Lower lobe of right lung (tissue), 2 donors: ENCODE results near the gene NANOGP8. TPM values are rescaled to one million over a fixed set of nuclear protein-coding genes. Genes with fewer than 3 reads are reported as not detected.

Source experiments
- ATAC-seq, 2 donors: fragments of 200-7000 bp; cut with Tn5 transposase; one replicate each; pipeline ENCODE4 v1.9.1; 2020 to 2022; ENCODE audit warnings: mild to moderate bottlenecking in 2 of 2, moderate library complexity in 2 of 2
- DNase-seq: peaks from one replicate; pipeline ENCODE4 v3.0.0-alpha.2; 2020
- H3K27ac ChIP-seq: fragments of 200-600 bp; one replicate; pipeline ENCODE4 v1.8.0; 2022
- H3K27me3 ChIP-seq: fragments of 200-600 bp; one replicate; pipeline ENCODE4 v1.8.0; 2022; ENCODE audit warnings: low read depth
- H3K36me3 ChIP-seq: fragments of 200-600 bp; one replicate; pipeline ENCODE4 v1.8.0; 2022; ENCODE audit warnings: mild to moderate bottlenecking
- H3K4me1 ChIP-seq: fragments of 200-600 bp; one replicate; pipeline ENCODE4 v1.8.0; 2022
- H3K4me3 ChIP-seq: fragments of 200-600 bp; one replicate; pipeline ENCODE4 v1.8.0; 2022; ENCODE audit warnings: mild to moderate bottlenecking
- H3K9me3 ChIP-seq: fragments of 200-600 bp; one replicate; pipeline ENCODE4 v1.8.0; 2022
- CTCF ChIP-seq: fragments of 200-600 bp; IDR thresholded peaks from one replicate; pipeline ENCODE4 v1.8.0; 2022; ENCODE audit warnings: antibody characterized with exemption, mild to moderate bottlenecking
- intact Hi-C: fragments of 100-400 bp; cut with DNase I; formaldehyde crosslinking; loops from one replicate; pipeline ENCODE4 v1.11.0; 2022
- total RNA-seq: library from RNA; stranded (reverse); fragmentation: NEBNext Ultra II Directional; extraction: Animal tissue kit (Norgen Biotek cat#: 25700); gene quantifications from one replicate; pipeline ENCODE4 v1.2.1, GENCODE V29; 2021
- donor health status: DM: no; HTN: yes; CAD: no; lungs with severe emphysema.

NANOGP8 gene
- total RNA-seq, 1 donor from 2014 or later, result 0.59 TPM

DNA sequence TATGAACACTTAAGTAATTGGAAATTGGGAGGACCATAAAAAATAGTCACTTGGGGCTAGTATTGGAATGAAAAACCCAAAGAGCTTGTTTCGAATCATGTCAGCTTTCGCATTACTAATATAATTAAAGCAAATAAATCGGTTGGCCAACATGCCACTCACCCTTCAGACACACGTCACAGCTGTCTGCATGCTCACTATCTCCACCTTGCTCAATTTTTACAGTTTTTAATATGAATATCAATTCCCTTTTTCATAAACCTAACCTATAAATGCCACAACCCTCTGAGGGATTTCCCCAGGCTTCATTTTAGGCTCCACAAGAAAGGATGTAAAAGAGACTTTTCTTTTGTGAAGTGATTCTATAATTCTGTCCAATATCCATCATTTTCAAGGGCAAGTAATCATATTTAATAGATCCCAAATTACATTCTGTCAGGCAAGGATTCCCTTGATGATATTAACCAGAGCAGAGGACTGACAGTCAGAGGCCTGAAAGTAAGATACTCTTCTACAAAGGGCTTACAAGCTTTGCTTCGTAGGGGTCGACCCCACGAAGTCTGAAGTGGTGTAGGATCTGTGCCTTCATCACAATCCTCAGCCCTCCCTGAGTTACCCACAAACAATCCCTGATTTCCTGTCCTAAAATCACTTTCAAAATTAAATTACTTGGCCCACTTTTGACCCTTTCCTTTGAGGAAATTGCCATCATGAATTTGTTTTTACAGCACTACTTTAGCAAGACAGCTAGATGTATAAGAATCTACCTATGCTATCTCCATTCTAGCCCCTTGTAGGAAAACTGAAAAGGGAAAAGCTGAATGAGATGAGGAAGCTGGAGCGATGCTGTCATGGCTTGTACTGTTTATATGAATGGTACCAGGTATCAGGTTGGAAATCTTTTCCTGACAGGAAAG, 44.5 kb downstream of the NANOGP8 start:
- intact Hi-C loops, result no loop called here
- Histone ChIP-seq H3K36me3 (no peaks in the 10 kb centered on the region), H3K27ac (no peak overlapping the region), H3K27me3 (no peaks in the 10 kb centered on the region), H3K4me1 (no peaks in the 10 kb centered on the region), H3K9me3 (no peaks in the 10 kb centered on the region), H3K4me3 (no peak overlapping the region)
- DNase-seq, result no peak
- no peak for TF ChIP-seq CTCF
- ATAC-seq, result no peak

DNA sequence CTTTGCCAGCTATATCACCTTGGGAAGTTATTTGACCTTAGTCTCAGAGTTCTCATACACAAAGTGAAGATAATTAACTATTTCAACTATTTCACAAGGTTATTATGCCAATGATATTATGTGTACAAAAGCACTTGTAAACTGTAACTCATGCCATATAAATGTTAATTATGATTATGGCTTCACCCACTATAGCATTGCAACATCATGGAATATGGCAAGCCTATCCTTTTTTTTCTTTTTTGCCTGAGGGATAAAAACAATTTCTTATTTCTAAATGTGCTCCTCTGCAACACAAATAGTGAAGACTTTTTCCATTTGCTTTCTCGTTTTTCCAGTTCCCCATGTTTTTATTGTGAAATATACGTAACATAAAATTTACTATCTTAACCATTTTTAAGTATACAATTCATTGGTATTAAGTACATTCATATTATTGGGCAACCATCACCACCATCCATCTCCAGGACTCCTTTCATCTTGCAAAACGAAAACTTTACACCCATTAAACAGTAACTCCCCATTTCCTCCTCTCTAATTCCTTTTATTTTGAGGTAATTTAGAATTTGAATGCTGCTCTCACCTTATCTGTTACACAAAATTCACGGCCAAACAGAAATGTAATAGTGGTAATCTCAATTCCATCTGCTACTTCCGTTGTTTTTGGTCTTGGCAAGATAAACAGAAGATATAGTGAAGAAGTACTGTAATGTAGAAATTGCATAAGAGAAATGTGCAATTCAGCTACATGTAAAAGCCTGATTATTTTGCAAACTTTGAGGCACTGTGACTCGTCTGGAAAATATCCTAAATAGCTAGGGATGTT, 46.3 kb downstream of the NANOGP8 start:
- no peak overlapping the region for H3K4me3 ChIP-seq
- intact Hi-C loops, result no loop called here
- no peak for ATAC-seq
- no peak for DNase-seq
- H3K27me3 ChIP-seq, result no peaks in the 10 kb centered on the region
- no peak for TF ChIP-seq CTCF
- no peaks in the 10 kb centered on the region for H3K36me3 ChIP-seq
- no peak overlapping the region for H3K27ac ChIP-seq
- H3K9me3 ChIP-seq, result no peaks in the 10 kb centered on the region
- no peaks in the 10 kb centered on the region for H3K4me1 ChIP-seq

Other genes starting within 250 kb of the NANOGP8 start
- gene AQR, start 115.6 kb downstream of the NANOGP8 start, total RNA-seq, result 32.4 TPM
- 29.7 TPM for gene ZNF770, start 97.0 kb downstream of the NANOGP8 start, total RNA-seq